Measurements from ENCODE around the gene RCC2. TPM values are rescaled to one million over a fixed set of nuclear protein-coding genes. Genes with fewer than 3 reads are reported as not detected.

The RCC2 gene
- total RNA-seq, 1 experiment from 2014 or later = 473 TPM

- no peak overlapping the region for H2BK120ac ChIP-seq (ENCODE audit: low read depth, low read length, poor library complexity, severe bottlenecking)
- H3K27ac Mint-ChIP-seq = no peak overlapping the region
- no peak overlapping the region for H2AFZ ChIP-seq (ENCODE audit: low read length)
- H3K27me3 Mint-ChIP-seq (ENCODE audit: low read depth) = peaks cover 3% of the 10 kb centered on the region
- no peak overlapping the region for H2BK20ac ChIP-seq (ENCODE audit: low read depth, low read length, poor library complexity, severe bottlenecking)
- no peaks in the 10 kb centered on the region for H3K9me3 Mint-ChIP-seq
- no peak overlapping the region for H2BK5ac ChIP-seq (ENCODE audit: insufficient read length, low read length)
- H3K36me3 Mint-ChIP-seq (ENCODE audit: insufficient read depth in 1 of 3, low read depth in 3 of 3) = no peaks in the 10 kb centered on the region; a peak in 2 of 7 replicates
- H2BK15ac ChIP-seq (ENCODE audit: low read depth, low read length) = no peak overlapping the region
- H4K20me1 ChIP-seq (ENCODE audit: control insufficient read depth, insufficient read depth, insufficient read length) = no peaks in the 10 kb centered on the region
- no peak overlapping the region for H3T11ph ChIP-seq (ENCODE audit: low read length)
- no peak overlapping the region for H3K4me2 ChIP-seq (ENCODE audit: insufficient read depth, insufficient read length, low read length)
- no peaks in the 10 kb centered on the region for H3K9me3 ChIP-seq (ENCODE audit: control insufficient read depth, low read depth, low read length)
- H3K4me1 Mint-ChIP-seq = peaks cover 14 to 20% of the 10 kb centered on the region in 2 experiments
- H3K79me1 ChIP-seq (ENCODE audit: insufficient read depth, low read depth, low read length, poor library complexity, severe bottlenecking) = no peaks in the 10 kb centered on the region
- H4K8ac ChIP-seq (replicated peaks; ENCODE audit: insufficient read length, low read depth, low read length) = no peak overlapping the region
- no peak overlapping the region for H4K91ac ChIP-seq (ENCODE audit: insufficient read length, low read depth, low read length)
- no peaks in the 10 kb centered on the region for H3K79me2 ChIP-seq (ENCODE audit: insufficient read depth, low read length)
- no peaks in the 10 kb centered on the region for H3K23me2 ChIP-seq (ENCODE audit: insufficient read length, low read depth, low read length, poor library complexity, severe bottlenecking)
- no peak overlapping the region for H3K18ac ChIP-seq (ENCODE audit: insufficient read length, low read depth, low read length)
- H3K9ac ChIP-seq (ENCODE audit: extremely low read depth, insufficient read length, low read length) = no peak overlapping the region
- no peak overlapping the region for H3K23ac ChIP-seq (ENCODE audit: insufficient read length, low read depth, low read length)
- DNase-seq = no peak
- WGBS (ENCODE audit: extremely low coverage, insufficient read length, low lambda C conversion rate) = no CpG with 5 or more reads among the region's 10 CpGs
- no peak overlapping the region for H3K14ac ChIP-seq (ENCODE audit: insufficient read depth, low read length)
- H3K4ac ChIP-seq (ENCODE audit: low read depth, low read length) = no peak overlapping the region
- no peak overlapping the region for H2AK5ac ChIP-seq (ENCODE audit: insufficient read length, low read length)
- no peaks in the 10 kb centered on the region; the same call in 1 of the 2 replicates for H3K4me1 ChIP-seq (ENCODE audit: insufficient read depth, low read length)
- TF ChIP-seq, protein P1, sequence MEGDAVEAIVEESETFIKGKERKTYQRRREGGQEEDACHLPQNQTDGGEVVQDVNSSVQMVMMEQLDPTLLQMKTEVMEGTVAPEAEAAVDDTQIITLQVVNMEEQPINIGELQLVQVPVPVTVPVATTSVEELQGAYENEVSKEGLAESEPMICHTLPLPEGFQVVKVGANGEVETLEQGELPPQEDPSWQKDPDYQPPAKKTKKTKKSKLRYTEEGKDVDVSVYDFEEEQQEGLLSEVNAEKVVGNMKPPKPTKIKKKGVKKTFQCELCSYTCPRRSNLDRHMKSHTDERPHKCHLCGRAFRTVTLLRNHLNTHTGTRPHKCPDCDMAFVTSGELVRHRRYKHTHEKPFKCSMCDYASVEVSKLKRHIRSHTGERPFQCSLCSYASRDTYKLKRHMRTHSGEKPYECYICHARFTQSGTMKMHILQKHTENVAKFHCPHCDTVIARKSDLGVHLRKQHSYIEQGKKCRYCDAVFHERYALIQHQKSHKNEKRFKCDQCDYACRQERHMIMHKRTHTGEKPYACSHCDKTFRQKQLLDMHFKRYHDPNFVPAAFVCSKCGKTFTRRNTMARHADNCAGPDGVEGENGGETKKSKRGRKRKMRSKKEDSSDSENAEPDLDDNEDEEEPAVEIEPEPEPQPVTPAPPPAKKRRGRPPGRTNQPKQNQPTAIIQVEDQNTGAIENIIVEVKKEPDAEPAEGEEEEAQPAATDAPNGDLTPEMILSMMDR (conservative IDR thresholded peaks at IDR 0.05) = no peak
- no peaks in the 10 kb centered on the region for H3K27me3 ChIP-seq (ENCODE audit: insufficient read depth, low read length)
- H2BK12ac ChIP-seq (ENCODE audit: insufficient read length, low read depth, low read length) = no peak overlapping the region
- H3K4me3 Mint-ChIP-seq = no peak overlapping the region
- H3K56ac ChIP-seq (ENCODE audit: insufficient read length, low read depth, low read length) = no peak overlapping the region
- H3K27ac ChIP-seq (ENCODE audit: insufficient read length, low read depth, low read length) = no peak overlapping the region
- H4K5ac ChIP-seq (ENCODE audit: insufficient read length, low read depth, low read length) = no peak overlapping the region
Measured at GRCh38 chr1:17460219-17460618, 20.7 kb upstream of the RCC2 start.
